GM12872 (cell line): Measurements from ENCODE around the gene GNAO1.

Source experiments
- TF ChIP-seq, protein P1 (sequence below): IDR thresholded peaks from 3 replicates; pipeline ENCODE4 v1.5.1; 2011; ENCODE audit warnings: low read depth, mild to moderate bottlenecking, low read length, moderate library complexity; ENCODE audit not compliant: insufficient read depth

GNAO1 gene

GRCh38 chr16:56352351-56353053 is 161.2 kb downstream of the GNAO1 start:
- TF ChIP-seq, protein P1, sequence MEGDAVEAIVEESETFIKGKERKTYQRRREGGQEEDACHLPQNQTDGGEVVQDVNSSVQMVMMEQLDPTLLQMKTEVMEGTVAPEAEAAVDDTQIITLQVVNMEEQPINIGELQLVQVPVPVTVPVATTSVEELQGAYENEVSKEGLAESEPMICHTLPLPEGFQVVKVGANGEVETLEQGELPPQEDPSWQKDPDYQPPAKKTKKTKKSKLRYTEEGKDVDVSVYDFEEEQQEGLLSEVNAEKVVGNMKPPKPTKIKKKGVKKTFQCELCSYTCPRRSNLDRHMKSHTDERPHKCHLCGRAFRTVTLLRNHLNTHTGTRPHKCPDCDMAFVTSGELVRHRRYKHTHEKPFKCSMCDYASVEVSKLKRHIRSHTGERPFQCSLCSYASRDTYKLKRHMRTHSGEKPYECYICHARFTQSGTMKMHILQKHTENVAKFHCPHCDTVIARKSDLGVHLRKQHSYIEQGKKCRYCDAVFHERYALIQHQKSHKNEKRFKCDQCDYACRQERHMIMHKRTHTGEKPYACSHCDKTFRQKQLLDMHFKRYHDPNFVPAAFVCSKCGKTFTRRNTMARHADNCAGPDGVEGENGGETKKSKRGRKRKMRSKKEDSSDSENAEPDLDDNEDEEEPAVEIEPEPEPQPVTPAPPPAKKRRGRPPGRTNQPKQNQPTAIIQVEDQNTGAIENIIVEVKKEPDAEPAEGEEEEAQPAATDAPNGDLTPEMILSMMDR = no peak

DNA sequence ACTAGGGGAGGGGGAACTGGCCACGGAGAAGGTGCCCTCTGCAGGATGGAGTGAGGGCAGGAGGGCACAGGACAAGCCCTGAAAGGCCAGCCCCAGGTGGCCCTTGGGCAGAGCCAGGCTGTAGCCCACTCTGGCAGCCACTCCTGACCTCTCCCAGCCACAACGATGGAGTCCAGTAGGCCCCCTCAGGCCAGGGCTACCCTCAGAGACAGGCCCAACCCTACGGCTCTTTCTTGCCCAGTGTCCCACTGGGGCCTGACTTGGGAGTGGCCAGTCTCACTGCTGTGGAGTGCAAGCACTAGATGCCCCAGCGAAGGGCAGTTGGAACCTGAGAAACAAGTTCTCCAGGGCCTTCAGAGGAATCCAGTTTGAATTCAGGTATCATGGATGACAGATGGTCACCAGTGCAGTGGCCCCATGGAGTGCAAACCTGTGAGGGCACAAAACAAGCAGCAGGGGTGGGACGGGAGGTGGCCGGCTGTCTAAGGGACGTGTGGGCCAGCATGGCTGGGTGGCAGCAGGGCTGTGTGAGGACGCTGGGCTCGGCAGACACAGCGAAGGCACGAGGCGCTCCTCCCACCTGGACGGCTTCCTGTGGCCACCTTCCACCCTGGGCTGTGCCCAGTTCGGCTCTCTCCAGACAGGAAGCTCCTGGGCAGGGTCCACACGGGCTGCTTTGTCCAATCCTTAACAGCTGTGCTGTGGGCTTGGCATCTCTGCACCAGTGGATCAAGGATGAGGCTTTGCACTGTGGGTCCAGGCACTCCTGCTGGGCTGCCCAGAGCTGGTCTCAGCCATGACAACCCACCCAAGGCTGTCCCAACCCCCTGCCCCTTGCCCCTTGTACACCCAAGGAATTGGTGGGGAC is 162.0 kb downstream of the GNAO1 start:
- TF ChIP-seq, protein P1 = no peak

GRCh38 chr16:56354016-56354415 is 162.7 kb downstream of the GNAO1 start:
- TF ChIP-seq, protein P1 = no peak

GRCh38 chr16:56354746-56355145 is 163.5 kb downstream of the GNAO1 start:
- TF ChIP-seq, protein P1 = no peak

GRCh38 chr16:56355221-56355620 is 163.9 kb downstream of the GNAO1 start:
- TF ChIP-seq, protein P1 = no peak

DNA sequence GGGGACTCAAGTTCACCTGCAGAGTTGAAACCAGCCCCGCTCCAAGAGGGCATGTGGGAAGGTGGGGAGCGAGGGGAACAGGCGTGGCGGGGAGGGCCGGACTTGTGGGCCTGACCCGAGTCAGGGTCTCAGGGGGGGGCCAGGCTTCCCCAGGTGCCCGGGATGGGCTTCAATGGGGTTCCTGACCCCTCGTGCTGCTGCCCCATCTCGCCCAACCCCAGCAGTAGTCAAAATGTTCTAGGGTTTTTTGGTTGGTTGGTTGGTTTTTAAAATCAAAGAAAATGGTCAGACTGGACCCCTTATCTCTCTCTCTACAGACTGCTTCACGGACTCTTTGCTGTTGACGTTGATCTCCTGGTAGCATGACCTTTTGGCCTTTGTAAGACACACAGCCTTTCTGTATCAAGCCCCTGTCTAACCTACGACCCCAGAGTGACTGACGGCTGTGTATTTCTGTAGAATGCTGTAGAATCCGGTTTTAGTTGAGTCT is 164.5 kb downstream of the GNAO1 start:
- TF ChIP-seq, protein P1 = no peak
